Brain microvascular endothelial cell (primary cell): ENCODE measurements around the gene H6PD.
A peak's percentile ranks its signal among the peaks of the same experiment; 100 is the strongest.

Experiments used
- DNase-seq: peaks from one replicate; pipeline ENCODE4 v3.0.0-alpha.2; 2020
- H3K27ac ChIP-seq: fragments of 250-450 bp; sonication (Bioruptor Pico); 2 replicates; pipeline ENCODE4 v1.5.1; 2020; ENCODE audit warnings: mild to moderate bottlenecking, moderate library complexity
- H3K27me3 ChIP-seq: fragments of 250-450 bp; sonication (Bioruptor Pico); replicated peaks from 2 replicates; pipeline ENCODE4 v1.5.1; 2020; ENCODE audit warnings: mild to moderate bottlenecking
- H3K36me3 ChIP-seq: fragments of 250-450 bp; sonication (Bioruptor Pico); replicated peaks from 2 replicates; pipeline ENCODE4 v1.5.1; 2020; ENCODE audit warnings: mild to moderate bottlenecking
- H3K4me3 ChIP-seq: 2 replicates; pipeline ENCODE4 v1.5.1; 2011; ENCODE audit warnings: low read depth, mild to moderate bottlenecking, control low read depth, low read length, moderate library complexity
- CTCF ChIP-seq: IDR thresholded peaks from 2 replicates; pipeline ENCODE4 v1.5.1; 2011; ENCODE audit warnings: low read depth, mild to moderate bottlenecking, moderate library complexity, low read length, control low read depth, inconsistent platforms; ENCODE audit errors: missing control alignments
- in situ Hi-C: cut with HindIII; loops from 2 replicates; pipeline ENCODE4 v1.10.0; 2017; ENCODE audit warnings: low sequenced_read_pairs, low pct_ligation_motif_present

Gene H6PD

GRCh38 chr1:9192578-9193232 is 41.9 kb upstream of the H6PD start:
- Histone ChIP-seq H3K4me3 (no peak overlapping the region), H3K27ac (no peak overlapping the region), H3K36me3 (peaks cover 33% of the 10 kb centered on the region), H3K27me3 (no peaks in the 10 kb centered on the region)
- no peak for DNase-seq
- in situ Hi-C loops: no loop called here
- no peak for TF ChIP-seq CTCF

GRCh38 chr1:9193233-9193625 is 41.3 kb upstream of the H6PD start:
- in situ Hi-C loops: no loop called here
- no peak for TF ChIP-seq CTCF
- DNase-seq: no peak

GRCh38 chr1:9194024-9194423 is 40.5 kb upstream of the H6PD start:
- in situ Hi-C loops: no loop called here
- peak; percentile 50 for DNase-seq
- Histone ChIP-seq H3K36me3 (peaks cover 24% of the 10 kb centered on the region), H3K27ac (no peak overlapping the region), H3K27me3 (no peaks in the 10 kb centered on the region), H3K4me3 (peak overlapping the region; percentile 12)
- TF ChIP-seq CTCF: no peak

More at GRCh38 chr1:9193233-9193625, 41.3 kb upstream of the H6PD start:
- H3K27me3 ChIP-seq: no peaks in the 10 kb centered on the region
- no peak overlapping the region for H3K27ac ChIP-seq
- H3K4me3 ChIP-seq: no peak overlapping the region
- peaks cover 30% of the 10 kb centered on the region for H3K36me3 ChIP-seq

- Histone ChIP-seq H3K27ac (peak overlapping the region; percentile 88), H3K36me3 (peaks cover 27% of the 10 kb centered on the region), H3K4me3 (peak overlapping the region; percentile 89), H3K27me3 (no peaks in the 10 kb centered on the region)
- no peak for TF ChIP-seq CTCF
- in situ Hi-C loops: no loop called here
- DNase-seq: no peak
Observed at GRCh38 chr1:9195651-9196050, 38.9 kb upstream of the H6PD start.

- DNase-seq: peak; percentile 93
- Histone ChIP-seq H3K36me3 (peaks cover 21% of the 10 kb centered on the region), H3K4me3 (peak overlapping the region; percentile 89), H3K27me3 (no peaks in the 10 kb centered on the region), H3K27ac (peak overlapping the region; percentile 88)
- peak; percentile 78 for TF ChIP-seq CTCF
- in situ Hi-C loops: no loop called here
Observed at GRCh38 chr1:9196129-9197040, 38.2 kb upstream of the H6PD start.
